HG02678 (cell line): ENCODE data around the gene MAST4.

Source experiments
- ATAC-seq: cut with Tn5 transposase; IDR thresholded peaks from one replicate; pipeline ENCODE4 v1.9.1; 2021; ENCODE audit warnings: mild to moderate bottlenecking, moderate library complexity; ENCODE audit not compliant: unreplicated experiment

Gene MAST4

GRCh38 chr5:66603164-66603563 is 7.0 kb downstream of the MAST4 start:
- ATAC-seq, result no peak

- ATAC-seq, result no peak
Observed at GRCh38 chr5:66603881-66604280, 7.7 kb downstream of the MAST4 start.

- ATAC-seq, result no peak
Observed at GRCh38 chr5:66606713-66607112, 10.5 kb downstream of the MAST4 start.

- no peak for ATAC-seq
Observed at GRCh38 chr5:66608501-66608900, 12.3 kb downstream of the MAST4 start.

GRCh38 chr5:66609615-66610014 is 13.4 kb downstream of the MAST4 start:
- no peak for ATAC-seq

GRCh38 chr5:66612226-66612625 is 16.0 kb downstream of the MAST4 start:
- no peak for ATAC-seq

- ATAC-seq, result no peak
Observed at GRCh38 chr5:66615136-66615535, 18.9 kb downstream of the MAST4 start.

- ATAC-seq, result no peak
Observed at GRCh38 chr5:66615894-66616293, 19.7 kb downstream of the MAST4 start.

GRCh38 chr5:66616520-66617225 is 20.5 kb downstream of the MAST4 start:
- ATAC-seq, result no peak

GRCh38 chr5:66617226-66617861 is 21.2 kb downstream of the MAST4 start:
- no peak for ATAC-seq

- no peak for ATAC-seq
Observed at GRCh38 chr5:66617991-66618768, 22.0 kb downstream of the MAST4 start.

GRCh38 chr5:66620711-66621110 is 24.5 kb downstream of the MAST4 start:
- ATAC-seq, result no peak

GRCh38 chr5:66621146-66621545 is 25.0 kb downstream of the MAST4 start:
- ATAC-seq, result no peak

GRCh38 chr5:66621736-66622135 is 25.5 kb downstream of the MAST4 start:
- ATAC-seq, result no peak

- no peak for ATAC-seq
Observed at GRCh38 chr5:66628561-66628960, 32.4 kb downstream of the MAST4 start.

- ATAC-seq, result no peak
Observed at GRCh38 chr5:66629446-66629845, 33.3 kb downstream of the MAST4 start.

- ATAC-seq, result no peak
Observed at GRCh38 chr5:66633754-66634153, 37.6 kb downstream of the MAST4 start.

GRCh38 chr5:66634601-66635000 is 38.4 kb downstream of the MAST4 start:
- no peak for ATAC-seq

GRCh38 chr5:66637994-66638393 is 41.8 kb downstream of the MAST4 start:
- no peak for ATAC-seq

GRCh38 chr5:66639037-66639436 is 42.8 kb downstream of the MAST4 start:
- no peak for ATAC-seq

- no peak for ATAC-seq
Observed at GRCh38 chr5:66642538-66642937, 46.3 kb downstream of the MAST4 start.

- no peak for ATAC-seq
Observed at GRCh38 chr5:66643387-66643786, 47.2 kb downstream of the MAST4 start.
